HepG2 (cell line): ENCODE results near the gene BROX. TPM values are rescaled to one million over a fixed set of nuclear protein-coding genes. Genes with fewer than 3 reads are reported as not detected.

Source experiments
- ATAC-seq: fragments of 200-7000 bp; cut with Tn5 transposase; 3 replicates; pipeline ENCODE4 v1.9.1; 2020; ENCODE audit warnings: mild to moderate bottlenecking, moderate library complexity
- BruUV-seq: library from RNA; stranded (reverse); fragments of 400-500 nt; replicated peaks from 2 replicates; lab custom pipeline; 2021; lab: Mats Ljungman, UMichigan
- CTCF ChIA-PET: fragments of 300-600 bp; formaldehyde crosslinking; extraction: SDS; loops from one replicate; lab custom pipeline; 2021; ENCODE audit warnings: low total read pairs, inconsistent platforms, low intra/inter-chr PET ratio; lab: Yijun Ruan, JAX
- POLR2A ChIA-PET: fragments of 350-600 bp; sonication (Branson Sonifier 250); formaldehyde crosslinking; loops from one replicate; lab custom pipeline; 2020; ENCODE audit warnings: antibody characterized with exemption, inconsistent platforms; lab: Yijun Ruan, JAX
- DNase-seq: peaks from one replicate; pipeline ENCODE4 v3.0.0-alpha.2; 2015; ENCODE audit warnings: low spot score
- FAIRE-seq: peaks from 3 replicates; lab custom pipeline; 2011; peaks lifted over from hg19 to GRCh38; lab: Jason Lieb, UNC
- H2AFZ ChIP-seq: one replicate; pipeline ENCODE4 v1.6.1; 2011; ENCODE audit warnings: low read length, inconsistent platforms
- H3K27ac ChIP-seq: fragments of 300-600 bp; 3 replicates; pipeline ENCODE4 v1.8.0; 2011; ENCODE audit warnings: mixed run types, mild to moderate bottlenecking, mixed read lengths, low read length, inconsistent platforms; ENCODE audit not compliant: insufficient read depth; ENCODE audit errors: extremely low read length
- H3K27me3 ChIP-seq, 2 experiments: fragments of 200-600 bp in 1 of 2; 2 replicates in 1 of 2; 3 replicates in 1 of 2; pipeline versions ENCODE4 v1.6.0 to v1.8.0; 2011; ENCODE audit warnings: low read length in 2 of 2, mild to moderate bottlenecking in 2 of 2, moderate library complexity in 2 of 2, inconsistent platforms in 1 of 2; ENCODE audit not compliant: insufficient read depth in 2 of 2, control insufficient read depth in 1 of 2
- H3K36me3 ChIP-seq, 2 experiments: fragments of 200-600 bp in 1 of 2; replicated peaks in 1 of 2; 2 replicates in 1 of 2; 3 replicates in 1 of 2; pipeline versions ENCODE4 v1.5.1 to v1.8.0; 2011; ENCODE audit warnings: low read length in 2 of 2, inconsistent platforms in 1 of 2; ENCODE audit not compliant: insufficient read depth in 2 of 2, control insufficient read depth in 1 of 2
- H3K4me1 ChIP-seq: 2 replicates; pipeline ENCODE4 v1.5.1; 2012; ENCODE audit warnings: low read length, inconsistent platforms; ENCODE audit not compliant: insufficient read depth
- H3K4me2 ChIP-seq: 2 replicates; pipeline ENCODE4 v1.6.0; 2011; ENCODE audit warnings: low read depth, low read length, inconsistent platforms
- H3K4me3 ChIP-seq, 3 experiments: fragments of 200-600 bp in 1 of 3; sonication (generic), shearing (Covaris generic) in 1 of 3; replicated peaks in 1 of 3; 2 replicates each; pipeline ENCODE4 v1.5.1; 2011 to 2016; ENCODE audit warnings: low read length in 3 of 3, inconsistent platforms in 2 of 3, low read depth in 2 of 3, mild to moderate bottlenecking in 2 of 3, control low read depth in 1 of 3, mixed read lengths in 1 of 3; ENCODE audit not compliant: insufficient read depth in 1 of 3
- H3K79me2 ChIP-seq: one replicate; pipeline ENCODE4 v1.6.1; 2011; ENCODE audit warnings: low read length, inconsistent platforms; ENCODE audit not compliant: insufficient read depth
- H3K9ac ChIP-seq: 2 replicates; pipeline ENCODE4 v1.6.0; 2011; ENCODE audit warnings: mild to moderate bottlenecking, low read depth, low read length, inconsistent platforms; ENCODE audit not compliant: insufficient read depth
- H3K9me3 ChIP-seq: 2 replicates; pipeline ENCODE4 v1.5.1; 2012; ENCODE audit warnings: mild to moderate bottlenecking, low read length
- H4K20me1 ChIP-seq: 2 replicates; pipeline ENCODE4 v1.6.0; 2011; ENCODE audit warnings: inconsistent platforms, mild to moderate bottlenecking, low read length, moderate library complexity; ENCODE audit not compliant: insufficient read depth
- CENPT ChIP-seq: sonication (generic); formaldehyde crosslinking; IDR thresholded peaks from 2 replicates; pipeline ENCODE4 v1.8.0; 2022; ENCODE audit warnings: low read depth, mild to moderate bottlenecking, moderate library complexity, missing genetic modification reagents
- MED13 ChIP-seq: sonication (generic); formaldehyde crosslinking; IDR thresholded peaks from 2 replicates; pipeline ENCODE4 v1.5.0; 2020; ENCODE audit warnings: missing genetic modification reagents
- ZNF740 ChIP-seq: sonication (generic); formaldehyde crosslinking; IDR thresholded peaks from 2 replicates; pipeline ENCODE4 v1.4.0; 2020; ENCODE audit warnings: missing genetic modification reagents
- ZSCAN5A ChIP-seq: sonication (generic); formaldehyde crosslinking; IDR thresholded peaks from 2 replicates; pipeline ENCODE4 v1.8.0; 2022; ENCODE audit warnings: mild to moderate bottlenecking, missing genetic modification reagents, borderline replicate concordance
- WGBS: methylation state at CpG from one replicate; pipeline ENCODE4 v1.1.6; 2017; ENCODE audit warnings: low lambda C conversion rate; 5-methylcytosine and 5-hydroxymethylcytosine counted together
- in situ Hi-C: cut with HindIII; loops from 2 replicates; pipeline ENCODE4 v1.10.0; 2017; ENCODE audit warnings: low pct_unique_long_range_greater_than_20kb; ENCODE audit not compliant: extremely low pct_ligation_motif_present
- intact Hi-C: fragments of 100-400 bp; cut with micrococcal nuclease; formaldehyde crosslinking; loops from one replicate; pipeline ENCODE4 v1.10.0; 2022; ENCODE audit not compliant: unreplicated experiment
- polyA plus RNA-seq, 8 experiments: library from polyadenylated mRNA; depleted of rRNA in 3 of 8; stranded (reverse) in 7 of 8; unstranded in 1 of 8; fragments of >200 nt; fragmentation: Illumina TruSeq in 4 of 8; extraction: Trizol in 4 of 8; gene quantifications; 2 replicates each; pipeline versions ENCODE4 v1.2.1 to v1.2.3, GENCODE V29; 2011 to 2016; ENCODE audit warnings: low read depth in 4 of 8, missing spikeins in 1 of 8, mixed read lengths in 1 of 8; ENCODE audit not compliant: insufficient read depth in 1 of 8
- total RNA-seq, 5 experiments: library from RNA; depleted of rRNA; stranded (reverse); fragments of >200 nt; fragmentation: Illumina TruSeq; extraction: Trizol; gene quantifications; 2 replicates each; pipeline ENCODE4 v1.2.3, GENCODE V29; 2016; ENCODE audit warnings: low read depth in 1 of 5

The BROX gene
- total and polyA plus RNA-seq, 2 of the 13 experiments (the other 11 are each of a cell fraction or from before 2014, with no cell fraction given), result 4.4 to 33.2 TPM

DNA sequence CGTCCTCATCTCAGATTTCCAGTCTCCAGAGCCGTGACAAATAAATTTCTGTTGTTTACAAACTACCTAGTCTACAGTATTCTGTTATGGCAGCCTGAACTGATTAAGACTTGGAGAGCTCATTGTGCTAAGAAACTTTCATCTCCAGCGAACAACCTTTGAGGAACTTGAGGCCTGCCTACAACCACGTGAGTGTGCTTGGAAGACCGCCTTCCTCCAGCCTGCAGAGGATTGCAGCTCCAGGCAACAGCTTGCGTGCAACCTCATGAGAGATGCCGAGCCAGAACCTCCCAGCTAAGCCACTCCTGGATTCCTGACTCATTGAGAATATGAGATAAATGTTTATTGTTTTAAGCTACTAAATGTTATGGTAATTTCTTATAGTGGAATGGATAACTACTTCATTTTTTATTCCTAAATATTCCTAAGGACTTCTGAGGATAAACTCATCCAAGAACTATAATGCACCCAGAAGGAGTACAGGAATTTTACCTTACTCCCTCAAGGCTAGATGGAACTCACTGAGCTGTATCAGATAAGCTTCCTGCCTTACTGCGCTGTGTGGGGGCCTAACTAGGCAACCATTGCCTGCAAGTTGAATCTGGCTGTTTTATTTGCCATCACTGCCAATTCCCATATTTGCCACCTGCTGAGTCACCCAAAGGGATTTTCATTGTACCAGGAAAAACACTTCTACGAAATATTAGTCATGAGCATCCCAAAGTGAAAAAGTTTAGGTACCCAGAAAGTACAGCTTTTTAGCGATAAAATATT, 42.2 kb downstream of the BROX start:
- H3K4me2 ChIP-seq, result no peak overlapping the region

More for the DNA sequence above, 42.2 kb downstream of the BROX start:
- Histone ChIP-seq H3K9me3 (no peaks in the 10 kb centered on the region), H2AFZ (no peak overlapping the region), H3K4me1 (no peaks in the 10 kb centered on the region), H3K9ac (no peak overlapping the region), H3K27me3 (peaks cover 0 to 4% of the 10 kb centered on the region in 2 experiments; a peak in 2 of 5 replicates), H3K27ac (no peak overlapping the region), H3K4me3 (no peak overlapping the region), H3K79me2 (no peaks in the 10 kb centered on the region), H3K36me3 (no peaks in the 10 kb centered on the region), H4K20me1 (no peaks in the 10 kb centered on the region)
- ChIA-PET POLR2A (no interaction called here), CTCF (no interaction called here)
- BruUV-seq, result no TSS peak
- FAIRE-seq, result no peak
- in situ Hi-C loops, result no loop called here
- ATAC-seq, result no peak
- TF ChIP-seq CENPT (CRISPR knock-in tag) (no peak), ZSCAN5A (CRISPR knock-in tag) (no peak), MED13 (CRISPR knock-in tag) (no peak), ZNF740 (CRISPR knock-in tag) (no peak)
- 38% methylated on average over 10 of the region's 10 CpGs for WGBS
- no peak for DNase-seq
- intact Hi-C loops, result no loop called here
